ENCODE measurements around the gene DHCR7. TPM values are rescaled to one million over a fixed set of nuclear protein-coding genes. Genes with fewer than 3 reads are reported as not detected.

DHCR7 gene
- total and polyA plus RNA-seq, 2 experiments from 2014 or later, result 13.6 to 15.7 TPM

- Histone ChIP-seq H3K4me3 (no peak overlapping the region), H2AFZ (no peak overlapping the region), H3K27me3 (replicated peaks; ENCODE audit: insufficient read depth) (no peaks in the 10 kb centered on the region), H3K79me2 (ENCODE audit: insufficient read depth) (no peaks in the 10 kb centered on the region), H3K4me2 (ENCODE audit: unreplicated experiment) (no peak overlapping the region), H3F3A (ENCODE audit: insufficient read depth) (no peaks in the 10 kb centered on the region), H3K9ac (no peak overlapping the region), H3K4me1 (ENCODE audit: insufficient read depth) (no peaks in the 10 kb centered on the region), H4K20me1 (ENCODE audit: insufficient read depth) (no peaks in the 10 kb centered on the region), H3K27ac (no peak overlapping the region), H3K9me3 (ENCODE audit: low read depth) (no peaks in the 10 kb centered on the region), H3K36me3 (ENCODE audit: low read depth) (peaks cover 3% of the 10 kb centered on the region; the same call in 1 of the 2 replicates), H3K9me2 (ENCODE audit: insufficient read depth) (no peaks in the 10 kb centered on the region)
- WGBS, 2 experiments (ENCODE audit: low coverage in 1 of 2, low lambda C conversion rate in 2 of 2, missing lambda C conversion rate in 2 of 2), result 95 to 99% methylated on average over 8 to 9 of the region's 9 CpGs
- TF ChIP-seq EZH2 (IDR thresholded peaks at IDR 0.05; ENCODE audit: insufficient read depth, poor library complexity, severe bottlenecking), result no peak
- no peak for TF ChIP-seq EZH2phosphoT487 (IDR thresholded peaks at IDR 0.05; ENCODE audit: insufficient read depth, low read depth)
- no peak for DNase-seq
- in situ Hi-C loops (cut with MboI), result no loop called here
Measured at GRCh38 chr11:71466358-71466757, 18.2 kb upstream of the DHCR7 start.

DNA sequence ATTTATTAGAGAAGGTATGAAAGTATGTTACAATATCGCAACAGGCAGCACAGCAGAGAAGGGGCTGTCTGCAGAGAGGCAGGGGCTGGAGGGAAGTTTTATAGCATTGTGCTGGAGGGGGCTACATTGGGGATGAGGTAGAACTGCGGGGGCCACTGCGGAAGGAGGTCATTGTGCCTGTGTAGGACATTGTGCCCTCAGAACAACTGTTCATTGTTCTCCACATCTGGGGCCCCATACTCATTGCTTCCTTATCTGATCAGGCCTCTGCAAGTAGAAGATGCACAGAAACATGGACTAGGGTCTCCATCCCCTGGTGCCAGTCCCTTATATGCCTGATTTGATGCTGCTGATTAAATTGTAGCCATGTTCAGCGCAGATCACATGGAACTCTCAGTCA lies 16.9 kb upstream of the DHCR7 start:
- Histone ChIP-seq H3K27me3 (replicated peaks; ENCODE audit: insufficient read depth) (no peaks in the 10 kb centered on the region), H3K9me2 (ENCODE audit: insufficient read depth) (no peaks in the 10 kb centered on the region), H3K4me2 (ENCODE audit: unreplicated experiment) (no peak overlapping the region), H4K20me1 (ENCODE audit: insufficient read depth) (no peaks in the 10 kb centered on the region), H3K36me3 (ENCODE audit: low read depth) (peaks cover 13% of the 10 kb centered on the region; the same call in 1 of the 2 replicates), H3K27ac (no peak overlapping the region), H3K9ac (no peak overlapping the region), H3K79me2 (ENCODE audit: insufficient read depth) (no peaks in the 10 kb centered on the region), H2AFZ (no peak overlapping the region), H3K4me1 (ENCODE audit: insufficient read depth) (no peaks in the 10 kb centered on the region), H3K9me3 (ENCODE audit: low read depth) (no peaks in the 10 kb centered on the region), H3K4me3 (no peak overlapping the region), H3F3A (ENCODE audit: insufficient read depth) (no peaks in the 10 kb centered on the region)
- in situ Hi-C loops (cut with MboI), result no loop called here
- no peak for TF ChIP-seq EZH2phosphoT487 (IDR thresholded peaks at IDR 0.05; ENCODE audit: insufficient read depth, low read depth)
- TF ChIP-seq EZH2 (IDR thresholded peaks at IDR 0.05; ENCODE audit: insufficient read depth, poor library complexity, severe bottlenecking), result no peak
- 96 to 97% methylated on average over 4 of the region's 4 CpGs for whole genome bisulfite sequencing, 2 experiments (ENCODE audit: low coverage in 1 of 2, low lambda C conversion rate in 2 of 2, missing lambda C conversion rate in 2 of 2)
- no peak for DNase-seq

GRCh38 chr11:71463331-71464211 lies 15.4 kb upstream of the DHCR7 start:
- Histone ChIP-seq H3F3A (ENCODE audit: insufficient read depth) (no peaks in the 10 kb centered on the region), H3K9me2 (ENCODE audit: insufficient read depth) (no peaks in the 10 kb centered on the region), H3K27me3 (replicated peaks; ENCODE audit: insufficient read depth) (no peaks in the 10 kb centered on the region), H3K79me2 (ENCODE audit: insufficient read depth) (no peaks in the 10 kb centered on the region), H3K9me3 (ENCODE audit: low read depth) (no peaks in the 10 kb centered on the region), H3K4me2 (ENCODE audit: unreplicated experiment) (no peak overlapping the region), H3K4me3 (no peak overlapping the region), H2AFZ (no peak overlapping the region), H4K20me1 (ENCODE audit: insufficient read depth) (no peaks in the 10 kb centered on the region), H3K36me3 (ENCODE audit: low read depth) (peaks cover 20% of the 10 kb centered on the region; the same call in 1 of the 2 replicates), H3K9ac (no peak overlapping the region), H3K27ac (no peak overlapping the region), H3K4me1 (ENCODE audit: insufficient read depth) (no peaks in the 10 kb centered on the region)
- in situ Hi-C loops (cut with MboI), result no loop called here
- WGBS, 2 experiments (ENCODE audit: low coverage in 1 of 2, low lambda C conversion rate in 2 of 2, missing lambda C conversion rate in 2 of 2), result 96 to 97% methylated on average over 34 of the region's 34 CpGs
- TF ChIP-seq EZH2 (IDR thresholded peaks at IDR 0.05; ENCODE audit: insufficient read depth, poor library complexity, severe bottlenecking) (no peak), EZH2phosphoT487 (IDR thresholded peaks at IDR 0.05; ENCODE audit: insufficient read depth, low read depth) (no peak)
- DNase-seq, result no peak

DNA sequence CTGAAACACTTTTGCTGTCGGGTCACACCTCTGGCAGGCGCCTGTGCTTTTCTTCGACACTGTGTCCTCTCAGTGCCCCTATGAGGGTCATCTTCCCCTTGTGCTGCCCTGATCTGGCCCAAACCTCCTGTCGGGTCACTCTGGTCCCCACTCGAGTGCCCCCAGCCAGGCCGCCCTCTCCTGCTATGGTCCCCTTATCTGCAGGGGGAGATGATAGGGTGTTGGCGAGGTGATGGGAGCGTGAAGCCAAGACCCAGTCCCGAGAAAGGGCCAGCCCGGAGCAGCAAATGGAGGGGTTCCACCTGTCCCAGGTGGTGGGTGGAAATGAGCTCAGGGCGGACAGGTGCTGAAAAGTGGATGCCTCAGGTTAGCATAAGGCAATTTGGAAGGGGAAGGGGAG lies 14.5 kb upstream of the DHCR7 start:
- H3K4me1 ChIP-seq (ENCODE audit: insufficient read depth), result no peaks in the 10 kb centered on the region
- DNase-seq, result no peak
- H3K9ac ChIP-seq, result no peak overlapping the region
- TF ChIP-seq EZH2phosphoT487 (IDR thresholded peaks at IDR 0.05; ENCODE audit: insufficient read depth, low read depth) (no peak), EZH2 (IDR thresholded peaks at IDR 0.05; ENCODE audit: insufficient read depth, poor library complexity, severe bottlenecking) (no peak)
- H3K27ac ChIP-seq, result no peak overlapping the region
- in situ Hi-C loops (cut with MboI), result no loop called here
- no peak overlapping the region for H2AFZ ChIP-seq
- no peaks in the 10 kb centered on the region for H4K20me1 ChIP-seq (ENCODE audit: insufficient read depth)
- peaks cover 20% of the 10 kb centered on the region; the same call in 1 of the 2 replicates for H3K36me3 ChIP-seq (ENCODE audit: low read depth)
- no peaks in the 10 kb centered on the region for H3K9me2 ChIP-seq (ENCODE audit: insufficient read depth)
- H3K4me2 ChIP-seq (ENCODE audit: unreplicated experiment), result no peak overlapping the region
- no peak overlapping the region for H3K4me3 ChIP-seq
- no peaks in the 10 kb centered on the region for H3F3A ChIP-seq (ENCODE audit: insufficient read depth)
- no peaks in the 10 kb centered on the region for H3K9me3 ChIP-seq (ENCODE audit: low read depth)
- H3K79me2 ChIP-seq (ENCODE audit: insufficient read depth), result no peaks in the 10 kb centered on the region
- H3K27me3 ChIP-seq (replicated peaks; ENCODE audit: insufficient read depth), result no peaks in the 10 kb centered on the region
- 93 to 94% methylated on average over 11 of the region's 11 CpGs for WGBS, 2 experiments (ENCODE audit: low coverage in 1 of 2, low lambda C conversion rate in 2 of 2, missing lambda C conversion rate in 2 of 2)

Measured in GM23248 (cell line).